Activated CD4-positive, alpha-beta T cell treated with anti-CD3 and anti-CD28 coated beads, Interleukin-2, amount 10 ng/mL, durations not matched to agents 7 days and 5 days (primary cell): ENCODE results near the gene TRMT1. TPM values are rescaled to one million over a fixed set of nuclear protein-coding genes. Genes with fewer than 3 reads are reported as not detected.
A peak's percentile ranks its signal among the peaks of the same experiment; 100 is the strongest.

ENCODE experiments used
- CTCF ChIA-PET: fragments of 350-600 bp; sonication (Branson Sonifier 250); formaldehyde crosslinking; loops from one replicate; lab custom pipeline; 2021; ENCODE audit warnings: antibody characterized with exemption; lab: Charles Lee
- POLR2A ChIA-PET: fragments of 350-600 bp; sonication (Branson Sonifier 250); formaldehyde crosslinking; loops from one replicate; lab custom pipeline; 2021; ENCODE audit warnings: antibody characterized with exemption; lab: Charles Lee
- DNase-seq: peaks from one replicate; pipeline ENCODE4 v3.0.0-alpha.2; 2020
- H3K27ac Mint-ChIP-seq: one replicate; pipeline ENCODE4 v1.8.0; 2021; ENCODE audit warnings: mild to moderate bottlenecking, moderate library complexity, mixed read lengths
- H3K27me3 Mint-ChIP-seq: one replicate; pipeline ENCODE4 v1.8.0; 2021; ENCODE audit warnings: mixed read lengths
- H3K36me3 Mint-ChIP-seq: one replicate; pipeline ENCODE4 v1.8.0; 2021; ENCODE audit warnings: low read depth, mixed read lengths
- H3K4me1 Mint-ChIP-seq: one replicate; pipeline ENCODE4 v1.8.0; 2021; ENCODE audit warnings: mixed read lengths
- H3K4me3 Mint-ChIP-seq: one replicate; pipeline ENCODE4 v1.8.0; 2021; ENCODE audit warnings: mild to moderate bottlenecking, moderate library complexity, mixed read lengths
- H3K9me3 Mint-ChIP-seq: one replicate; pipeline ENCODE4 v1.8.0; 2021; ENCODE audit warnings: mixed read lengths
- total RNA-seq, 2 experiments: library from RNA; stranded (reverse); gene quantifications; one replicate each; pipeline ENCODE4 v1.2.3, GENCODE V29; 2021

Gene TRMT1
- total RNA-seq, 2 experiments from 2014 or later = 44.7 to 58.3 TPM

GRCh38 chr19:13095934-13096927 lies 20.3 kb downstream of the TRMT1 start:
- peaks cover 42% of the 10 kb centered on the region for H3K27me3 Mint-ChIP-seq
- H3K9me3 Mint-ChIP-seq = no peaks in the 10 kb centered on the region
- ChIA-PET CTCF (interaction anchor here (0.7 to 6.3 kb wide), 5 partner anchors 9 to 1229 kb away, joined by 3 to 64 read pairs (median 25); no protein-coding TSS in a partner anchor), POLR2A (no interaction called here)
- peak overlapping the region; percentile 38 for H3K4me3 Mint-ChIP-seq
- H3K36me3 Mint-ChIP-seq = peaks cover 6% of the 10 kb centered on the region
- peaks cover 41% of the 10 kb centered on the region for H3K4me1 Mint-ChIP-seq
- H3K27ac Mint-ChIP-seq = no peak overlapping the region
- DNase-seq = no peak

GRCh38 chr19:13095393-13095784 lies 21.2 kb downstream of the TRMT1 start:
- Mint-ChIP-seq H3K27ac (no peak overlapping the region), H3K27me3 (peaks cover 42% of the 10 kb centered on the region), H3K9me3 (no peaks in the 10 kb centered on the region), H3K4me1 (peaks cover 38% of the 10 kb centered on the region), H3K4me3 (no peak overlapping the region), H3K36me3 (peaks cover 6% of the 10 kb centered on the region)
- CTCF ChIA-PET = interaction anchor here (2.7 to 6.3 kb wide), 5 partner anchors 10 to 130 kb away, joined by 8 to 64 read pairs (median 25); no protein-coding TSS in a partner anchor
- DNase-seq = peak; percentile 18
- POLR2A ChIA-PET = no interaction called here

- H3K27me3 Mint-ChIP-seq = peaks cover 42% of the 10 kb centered on the region
- CTCF ChIA-PET = interaction anchor here (1.1 to 6.3 kb wide), 10 partner anchors 10 to 130 kb away, joined by 3 to 64 read pairs (median 8); no protein-coding TSS in a partner anchor
- peaks cover 33% of the 10 kb centered on the region for H3K4me1 Mint-ChIP-seq
- POLR2A ChIA-PET = no interaction called here
- no peaks in the 10 kb centered on the region for H3K9me3 Mint-ChIP-seq
- no peak for DNase-seq
- no peak overlapping the region for H3K27ac Mint-ChIP-seq
- H3K4me3 Mint-ChIP-seq = no peak overlapping the region
- peaks cover 4% of the 10 kb centered on the region for H3K36me3 Mint-ChIP-seq
Observed at GRCh38 chr19:13094771-13095392, 21.7 kb downstream of the TRMT1 start.

- Mint-ChIP-seq H3K27me3 (peaks cover 42% of the 10 kb centered on the region), H3K9me3 (no peaks in the 10 kb centered on the region), H3K4me1 (peaks cover 27% of the 10 kb centered on the region), H3K4me3 (no peak overlapping the region), H3K36me3 (peaks cover 4% of the 10 kb centered on the region), H3K27ac (no peak overlapping the region)
- ChIA-PET POLR2A (interaction anchor here (0.8 kb wide), 1 partner anchor 64 kb away, joined by 3 read pairs; no protein-coding TSS in a partner anchor), CTCF (interaction anchor here (0.5 to 6.3 kb wide), 19 partner anchors 9 to 173 kb away, joined by 3 to 64 read pairs (median 6); no protein-coding TSS in a partner anchor)
- no peak for DNase-seq
Observed at GRCh38 chr19:13094106-13094504, 22.4 kb downstream of the TRMT1 start.

- CTCF ChIA-PET = interaction anchor here (0.5 to 6.3 kb wide), 20 partner anchors 9 to 1255 kb away, joined by 3 to 64 read pairs (median 6); partner anchors contain the start of gene LYL1
- Mint-ChIP-seq H3K36me3 (peaks cover 4% of the 10 kb centered on the region), H3K27me3 (peaks cover 38% of the 10 kb centered on the region), H3K9me3 (no peaks in the 10 kb centered on the region), H3K27ac (no peak overlapping the region), H3K4me3 (no peak overlapping the region), H3K4me1 (peaks cover 23% of the 10 kb centered on the region)
- peak; percentile 84 for DNase-seq
- POLR2A ChIA-PET = interaction anchor here (0.8 kb wide), 1 partner anchor 64 kb away, joined by 3 read pairs; no protein-coding TSS in a partner anchor
Observed at GRCh38 chr19:13093407-13094105, 23.0 kb downstream of the TRMT1 start.

GRCh38 chr19:13092606-13093235 lies 23.8 kb downstream of the TRMT1 start:
- Mint-ChIP-seq H3K4me3 (no peak overlapping the region), H3K27ac (no peak overlapping the region), H3K36me3 (peaks cover 4% of the 10 kb centered on the region), H3K27me3 (peaks cover 31% of the 10 kb centered on the region), H3K9me3 (no peaks in the 10 kb centered on the region), H3K4me1 (peaks cover 19% of the 10 kb centered on the region)
- no peak for DNase-seq
- POLR2A ChIA-PET = no interaction called here
- CTCF ChIA-PET = interaction anchor here (0.8 to 6.3 kb wide), 10 partner anchors 8 to 1255 kb away, joined by 3 to 64 read pairs (median 8); partner anchors contain the start of gene LYL1

- no peaks in the 10 kb centered on the region for H3K9me3 Mint-ChIP-seq
- ChIA-PET POLR2A (no interaction called here), CTCF (interaction anchor here (6.3 kb wide), 1 partner anchor 115 kb away, joined by 64 read pairs; no protein-coding TSS in a partner anchor)
- H3K4me1 Mint-ChIP-seq = peaks cover 18% of the 10 kb centered on the region
- peaks cover 27% of the 10 kb centered on the region for H3K27me3 Mint-ChIP-seq
- H3K36me3 Mint-ChIP-seq = peaks cover 4% of the 10 kb centered on the region
- no peak overlapping the region for H3K4me3 Mint-ChIP-seq
- DNase-seq = no peak
- no peak overlapping the region for H3K27ac Mint-ChIP-seq
Observed at GRCh38 chr19:13092158-13092543, 24.4 kb downstream of the TRMT1 start.

- CTCF ChIA-PET = interaction anchor here (0.6 to 6.3 kb wide), 3 partner anchors 21 to 114 kb away, joined by 3 to 64 read pairs (median 4); no protein-coding TSS in a partner anchor
- H3K36me3 Mint-ChIP-seq = peaks cover 2% of the 10 kb centered on the region
Observed at GRCh38 chr19:13091400-13092157, 25.0 kb downstream of the TRMT1 start.

GRCh38 chr19:13090511-13091231 lies 25.9 kb downstream of the TRMT1 start:
- H3K36me3 Mint-ChIP-seq = no peaks in the 10 kb centered on the region
- no peak overlapping the region for H3K27ac Mint-ChIP-seq
- CTCF ChIA-PET = interaction anchor here (2.0 to 6.3 kb wide), 2 partner anchors 20 to 113 kb away, joined by 4 to 64 read pairs; no protein-coding TSS in a partner anchor

More at GRCh38 chr19:13091400-13092157, 25.0 kb downstream of the TRMT1 start:
- Mint-ChIP-seq H3K4me1 (peaks cover 14% of the 10 kb centered on the region), H3K4me3 (no peak overlapping the region), H3K27me3 (peaks cover 22% of the 10 kb centered on the region), H3K9me3 (no peaks in the 10 kb centered on the region), H3K27ac (no peak overlapping the region)
- DNase-seq = no peak
- POLR2A ChIA-PET = no interaction called here

GRCh38 chr19:13089857-13090507 lies 26.6 kb downstream of the TRMT1 start:
- Mint-ChIP-seq H3K27me3 (peaks cover 10% of the 10 kb centered on the region), H3K4me3 (no peak overlapping the region), H3K9me3 (no peaks in the 10 kb centered on the region), H3K36me3 (no peaks in the 10 kb centered on the region), H3K27ac (no peak overlapping the region), H3K4me1 (peaks cover 9% of the 10 kb centered on the region)
- ChIA-PET CTCF (interaction anchor here (0.5 to 2.0 kb wide), 3 partner anchors 19 to 293 kb away, joined by 3 to 6 read pairs (median 4); no protein-coding TSS in a partner anchor), POLR2A (no interaction called here)
- DNase-seq = no peak

More at GRCh38 chr19:13090511-13091231, 25.9 kb downstream of the TRMT1 start:
- no peaks in the 10 kb centered on the region for H3K9me3 Mint-ChIP-seq
- POLR2A ChIA-PET = no interaction called here
- H3K4me1 Mint-ChIP-seq = peaks cover 9% of the 10 kb centered on the region
- no peak overlapping the region for H3K4me3 Mint-ChIP-seq
- DNase-seq = no peak
- peaks cover 13% of the 10 kb centered on the region for H3K27me3 Mint-ChIP-seq
